PC-3 (cell line): ENCODE measurements around the gene GYPC.

ENCODE experiments used
- CTCF ChIP-seq: fragments of 300-600 bp; sonication (generic); conservative IDR thresholded peaks from 2 replicates; pipeline ENCODE4 v1.5.1; 2017; ENCODE audit warnings: antibody characterized with exemption, low read depth, mild to moderate bottlenecking, low read length
- EZH2phosphoT487 ChIP-seq: fragments of 300-600 bp; sonication (generic); IDR thresholded peaks from 2 replicates; pipeline ENCODE4 v1.6.1; 2018; ENCODE audit warnings: mild to moderate bottlenecking, antibody characterized with exemption, low read length, borderline replicate concordance

- TF ChIP-seq CTCF: no peak
- no peak for TF ChIP-seq EZH2phosphoT487
These were observed 63.9 kb downstream of the GYPC start for GRCh38 chr2:126719833-126720351.
